ENCODE data around the gene MAIP1.

- TF ChIP-seq GATA3 (IDR thresholded peaks at IDR 0.05; ENCODE audit: low read depth, low read length) (no peak), GATA2 (IDR thresholded peaks at IDR 0.05; ENCODE audit: low read depth, low read length) (no peak)
Measured at GRCh38 chr2:199955007-199955338, 409 bp upstream of the MAIP1 start.
